ENCODE data around the gene ATP6V0A1. TPM values are rescaled to one million over a fixed set of nuclear protein-coding genes. Genes with fewer than 3 reads are reported as not detected.

The ATP6V0A1 gene
- total and polyA plus RNA-seq, 2 experiments from 2014 or later: 23.9 to 42.3 TPM

DNA sequence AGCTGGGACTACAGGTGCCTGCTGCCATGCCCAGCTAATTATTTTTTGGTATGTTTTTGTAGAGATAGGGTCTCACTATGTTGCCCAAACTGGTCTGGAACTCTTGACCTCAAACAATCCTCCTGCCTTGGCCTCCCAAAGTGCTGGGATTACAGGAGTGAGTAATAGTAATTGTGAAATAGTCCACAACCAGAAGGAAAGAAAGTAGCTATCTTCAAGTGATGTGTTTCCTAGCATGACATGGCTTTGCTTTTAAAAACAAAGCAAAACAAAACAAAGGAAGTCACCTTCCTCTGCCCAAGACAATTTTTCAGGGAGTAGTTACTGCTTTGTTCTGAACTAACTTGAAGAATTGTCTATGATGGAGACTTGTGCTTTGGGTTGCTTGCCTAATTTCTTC is 27.0 kb downstream of the ATP6V0A1 start (continued):
- no peak for TF ChIP-seq STAT1 (IDR thresholded peaks at IDR 0.05; ENCODE audit: unreplicated experiment)

DNA sequence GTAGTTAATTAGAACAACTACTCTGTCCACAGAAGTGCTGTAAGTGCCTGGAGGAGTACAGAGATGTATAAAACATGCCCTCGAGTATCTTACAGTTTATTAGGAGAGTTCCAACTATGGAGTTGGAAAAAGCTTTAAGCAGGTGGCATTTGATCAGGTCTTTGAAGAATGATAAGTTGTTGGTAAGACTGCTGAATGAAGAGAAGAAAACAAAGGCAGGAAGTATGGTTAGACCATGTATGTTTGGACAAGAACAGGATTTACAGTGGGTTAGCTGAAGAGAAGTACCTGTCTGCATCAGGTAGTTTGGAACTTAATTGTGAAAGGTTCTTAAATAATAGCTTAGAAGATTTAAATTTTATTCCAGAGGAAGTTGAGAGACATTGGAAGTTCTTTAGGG is 29.4 kb downstream of the ATP6V0A1 start:
- H3K9me3 Mint-ChIP-seq: no peaks in the 10 kb centered on the region
- no peak overlapping the region for H3K27ac Mint-ChIP-seq
- no peaks in the 10 kb centered on the region for H3K4me1 ChIP-seq (ENCODE audit: insufficient read depth)
- H3K36me3 ChIP-seq (ENCODE audit: insufficient read depth): peaks cover 47% of the 10 kb centered on the region
- peaks cover 45% of the 10 kb centered on the region for H3K36me3 Mint-ChIP-seq (ENCODE audit: low read depth)
- no peaks in the 10 kb centered on the region; the same call in 1 of the 2 replicates for H4K20me1 ChIP-seq (replicated peaks; ENCODE audit: insufficient read depth)
- no peaks in the 10 kb centered on the region for H3K27me3 ChIP-seq (ENCODE audit: insufficient read depth)
- no peak for DNase-seq (ENCODE audit: low spot score)
- no peak overlapping the region for H2AFZ ChIP-seq
- TF ChIP-seq ZNF462 (CRISPR knock-in tag; IDR thresholded peaks at IDR 0.05) (no peak), EZH2 (IDR thresholded peaks at IDR 0.05; ENCODE audit: low read depth, unreplicated experiment) (no peak), EZH2phosphoT487 (IDR thresholded peaks at IDR 0.05; ENCODE audit: unreplicated experiment) (no peak), STAT1 (IDR thresholded peaks at IDR 0.05; ENCODE audit: unreplicated experiment) (no peak), JUNB (IDR thresholded peaks at IDR 0.05; ENCODE audit: unreplicated experiment) (no peak), NANOG (IDR thresholded peaks at IDR 0.05; ENCODE audit: borderline replicate concordance) (no peak), ZNF114 (CRISPR knock-in tag; IDR thresholded peaks at IDR 0.05) (no peak), CREB1 (CRISPR knock-in tag; IDR thresholded peaks at IDR 0.05; ENCODE audit: low read depth) (no peak), ZNF331 (CRISPR knock-in tag; IDR thresholded peaks at IDR 0.05; ENCODE audit: low read depth) (no peak), REST (IDR thresholded peaks at IDR 0.05; ENCODE audit: unreplicated experiment) (no peak), CTCF (conservative IDR thresholded peaks at IDR 0.05; ENCODE audit: low read depth in 2 of 2) (no peak), POLR2AphosphoS5 (IDR thresholded peaks at IDR 0.05; ENCODE audit: low read depth) (no peak), ETS1 (IDR thresholded peaks at IDR 0.05) (no peak)
- H3K4me3 ChIP-seq: no peak overlapping the region
- ATAC-seq: no peak
- no peaks in the 10 kb centered on the region; the same call in 1 of the 2 replicates for H3F3A ChIP-seq (replicated peaks; ENCODE audit: low read depth)
- no peak overlapping the region for H3K27ac ChIP-seq (ENCODE audit: low read depth)
- no peak overlapping the region for H3K4me2 ChIP-seq
- no peaks in the 10 kb centered on the region for H3K79me2 ChIP-seq (replicated peaks; ENCODE audit: insufficient read depth)
- H3K4me3 Mint-ChIP-seq: no peak overlapping the region
- H3K4me1 Mint-ChIP-seq: no peaks in the 10 kb centered on the region
- no peaks in the 10 kb centered on the region for H3K27me3 Mint-ChIP-seq (ENCODE audit: insufficient read depth, low read depth, poor library complexity)
- no peaks in the 10 kb centered on the region for H3K9me2 ChIP-seq (ENCODE audit: insufficient read depth)

Measured in GM23338 (cell line).